ENCODE measurements around the gene KDM1A.

The KDM1A gene

GRCh38 chr1:23102289-23102688, 83.0 kb downstream of the KDM1A start:
- Histone ChIP-seq H3K4me3 (ENCODE audit: low read length in 2 of 2) (no peak overlapping the region), H3K4me1 (ENCODE audit: control insufficient read depth in 2 of 2, insufficient read depth in 2 of 2, low read length in 2 of 2) (peaks cover 13 to 41% of the 10 kb centered on the region in 2 donors), H3K27me3 (ENCODE audit: control insufficient read depth in 2 of 2, insufficient read depth in 2 of 2, low read length in 2 of 2) (no peaks in the 10 kb centered on the region), H3K36me3 (ENCODE audit: control insufficient read depth in 2 of 2, insufficient read depth in 2 of 2, low read length in 2 of 2) (peaks cover 3 to 5% of the 10 kb centered on the region in 2 donors), H3K27ac (ENCODE audit: low read depth in 2 of 2, low read length in 2 of 2) (peak overlapping the region; percentile 74 to 83), H3K9ac (ENCODE audit: low read depth in 1 of 2, low read length in 2 of 2) (no peak overlapping the region), H3K9me3 (ENCODE audit: control insufficient read depth in 2 of 2, low read length in 2 of 2) (no peaks in the 10 kb centered on the region)

DNA sequence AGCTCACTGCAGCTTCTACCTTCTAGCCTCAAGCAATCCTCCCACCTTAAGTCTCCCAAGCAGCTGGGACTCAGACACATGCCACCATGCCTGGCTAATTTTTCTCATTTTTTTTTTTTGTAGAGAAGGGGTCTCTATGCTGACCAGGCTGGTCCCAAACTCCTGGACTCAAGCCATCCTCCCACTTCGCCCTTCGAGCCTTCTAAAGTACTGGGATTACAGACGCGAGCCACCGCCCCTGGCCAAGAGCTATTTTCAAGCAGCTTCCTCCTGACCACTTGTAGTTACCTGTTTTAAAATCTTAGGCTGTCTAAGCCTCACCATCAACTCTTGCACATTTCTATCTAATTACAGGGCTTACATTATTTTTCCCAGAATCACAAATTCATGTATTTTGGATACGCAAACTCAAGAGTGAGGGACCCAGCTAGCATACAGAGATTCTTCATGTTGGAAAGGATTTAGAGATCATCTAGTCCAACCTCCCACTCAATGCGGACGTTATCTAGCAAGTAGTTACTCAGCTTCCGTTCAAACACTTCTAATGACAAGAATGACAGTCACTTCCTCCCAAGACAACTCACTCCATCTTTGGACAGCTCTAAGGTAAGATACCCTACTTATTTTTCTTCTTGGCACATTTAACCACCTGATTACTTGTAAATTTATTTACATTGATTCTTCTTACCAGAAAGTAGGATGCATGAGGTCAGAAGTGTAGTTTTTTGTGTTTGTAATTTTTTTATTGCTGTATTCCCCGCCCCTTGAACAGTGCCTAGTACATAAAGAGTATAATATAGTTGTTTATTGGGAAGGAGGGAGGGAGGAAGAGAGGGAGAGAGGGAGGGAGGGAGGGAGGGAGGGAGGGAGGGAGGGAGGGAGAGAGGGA, 84.0 kb downstream of the KDM1A start:
- Histone ChIP-seq H3K27me3 (ENCODE audit: control insufficient read depth in 2 of 2, insufficient read depth in 2 of 2, low read length in 2 of 2) (no peaks in the 10 kb centered on the region), H3K9me3 (ENCODE audit: control insufficient read depth in 2 of 2, low read length in 2 of 2) (no peaks in the 10 kb centered on the region), H3K9ac (ENCODE audit: low read depth in 1 of 2, low read length in 2 of 2) (peak overlapping the region in 1 of 2 donors; percentile 2), H3K27ac (ENCODE audit: low read depth in 2 of 2, low read length in 2 of 2) (peak overlapping the region; percentile 74 to 81), H3K4me1 (ENCODE audit: control insufficient read depth in 2 of 2, insufficient read depth in 2 of 2, low read length in 2 of 2) (peaks cover 13 to 41% of the 10 kb centered on the region in 2 donors), H3K36me3 (ENCODE audit: control insufficient read depth in 2 of 2, insufficient read depth in 2 of 2, low read length in 2 of 2) (peaks cover 3 to 13% of the 10 kb centered on the region in 2 donors), H3K4me3 (ENCODE audit: low read length in 2 of 2) (no peak overlapping the region)

GRCh38 chr1:23108918-23109533, 89.8 kb downstream of the KDM1A start:
- Histone ChIP-seq H3K9me3 (ENCODE audit: control insufficient read depth in 2 of 2, low read length in 2 of 2) (no peaks in the 10 kb centered on the region), H3K27ac (ENCODE audit: low read depth in 2 of 2, low read length in 2 of 2) (no peak overlapping the region), H3K9ac (ENCODE audit: low read depth in 1 of 2, low read length in 2 of 2) (no peak overlapping the region), H3K36me3 (ENCODE audit: control insufficient read depth in 2 of 2, insufficient read depth in 2 of 2, low read length in 2 of 2) (peaks cover 9 to 14% of the 10 kb centered on the region in 2 donors), H3K4me1 (ENCODE audit: control insufficient read depth in 2 of 2, insufficient read depth in 2 of 2, low read length in 2 of 2) (peaks cover under 1 to 5% of the 10 kb centered on the region in 2 donors), H3K27me3 (ENCODE audit: control insufficient read depth in 2 of 2, insufficient read depth in 2 of 2, low read length in 2 of 2) (no peaks in the 10 kb centered on the region), H3K4me3 (ENCODE audit: low read length in 2 of 2) (no peak overlapping the region)

GRCh38 chr1:23110391-23110790, 91.1 kb downstream of the KDM1A start:
- H3K9ac ChIP-seq (ENCODE audit: low read depth in 1 of 2, low read length in 2 of 2), result no peak overlapping the region
- H3K9me3 ChIP-seq (ENCODE audit: control insufficient read depth in 2 of 2, low read length in 2 of 2), result no peaks in the 10 kb centered on the region
- H3K27me3 ChIP-seq (ENCODE audit: control insufficient read depth in 2 of 2, insufficient read depth in 2 of 2, low read length in 2 of 2), result no peaks in the 10 kb centered on the region
- no peak overlapping the region for H3K27ac ChIP-seq (ENCODE audit: low read depth in 2 of 2, low read length in 2 of 2)
- peaks cover 9 to 14% of the 10 kb centered on the region in 2 donors for H3K36me3 ChIP-seq (ENCODE audit: control insufficient read depth in 2 of 2, insufficient read depth in 2 of 2, low read length in 2 of 2)
- H3K4me1 ChIP-seq (ENCODE audit: control insufficient read depth in 2 of 2, insufficient read depth in 2 of 2, low read length in 2 of 2), result peaks cover 7% of the 10 kb centered on the region in 2 donors
- no peak overlapping the region for H3K4me3 ChIP-seq (ENCODE audit: low read length in 2 of 2)

- Histone ChIP-seq H3K4me3 (ENCODE audit: low read length in 2 of 2) (no peak overlapping the region), H3K9ac (ENCODE audit: low read depth in 1 of 2, low read length in 2 of 2) (no peak overlapping the region), H3K27ac (ENCODE audit: low read depth in 2 of 2, low read length in 2 of 2) (no peak overlapping the region), H3K9me3 (ENCODE audit: control insufficient read depth in 2 of 2, low read length in 2 of 2) (no peaks in the 10 kb centered on the region), H3K27me3 (ENCODE audit: control insufficient read depth in 2 of 2, insufficient read depth in 2 of 2, low read length in 2 of 2) (no peaks in the 10 kb centered on the region), H3K4me1 (ENCODE audit: control insufficient read depth in 2 of 2, insufficient read depth in 2 of 2, low read length in 2 of 2) (peaks cover 7% of the 10 kb centered on the region in 2 donors), H3K36me3 (ENCODE audit: control insufficient read depth in 2 of 2, insufficient read depth in 2 of 2, low read length in 2 of 2) (peaks cover 6 to 10% of the 10 kb centered on the region in 2 donors)
Measured at GRCh38 chr1:23111600-23112535, 92.6 kb downstream of the KDM1A start.

DNA sequence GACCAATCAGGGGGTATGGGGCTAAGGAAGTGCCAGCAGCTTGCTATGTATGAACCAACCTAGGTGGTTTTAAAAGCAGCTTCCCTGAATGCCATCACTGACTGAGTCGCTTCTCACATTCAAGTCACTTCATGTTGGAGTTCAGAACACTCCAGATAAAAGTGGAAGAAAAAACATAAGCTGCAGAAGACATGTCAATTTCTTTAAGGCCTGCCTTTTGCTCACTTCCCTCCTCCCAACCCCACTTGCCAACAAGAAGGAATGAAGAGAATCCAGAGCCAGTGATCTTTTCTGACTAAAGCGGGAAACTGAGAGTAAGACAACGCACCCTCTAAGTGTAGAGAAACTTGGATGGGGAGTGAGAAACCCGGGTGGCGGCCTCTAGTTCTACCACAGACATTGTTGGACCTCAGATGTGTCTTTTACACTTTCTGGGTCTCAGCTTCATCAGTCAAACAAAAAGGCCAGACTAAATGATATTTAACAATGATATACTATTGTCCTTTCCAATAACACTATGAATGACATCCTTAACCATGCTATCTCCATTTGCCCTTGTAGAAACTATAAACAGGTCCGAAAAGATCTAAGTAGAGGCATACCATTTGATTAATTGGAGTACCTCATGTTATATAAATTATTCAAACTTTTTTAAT, 95.3 kb downstream of the KDM1A start:
- Histone ChIP-seq H3K9me3 (ENCODE audit: control insufficient read depth in 2 of 2, low read length in 2 of 2) (no peaks in the 10 kb centered on the region), H3K36me3 (ENCODE audit: control insufficient read depth in 2 of 2, insufficient read depth in 2 of 2, low read length in 2 of 2) (no peaks in the 10 kb centered on the region), H3K4me1 (ENCODE audit: control insufficient read depth in 2 of 2, insufficient read depth in 2 of 2, low read length in 2 of 2) (peaks cover 10 to 16% of the 10 kb centered on the region in 2 donors), H3K27me3 (ENCODE audit: control insufficient read depth in 2 of 2, insufficient read depth in 2 of 2, low read length in 2 of 2) (no peaks in the 10 kb centered on the region), H3K27ac (ENCODE audit: low read depth in 2 of 2, low read length in 2 of 2) (peak overlapping the region in 1 of 2 donors; percentile 32), H3K4me3 (ENCODE audit: low read length in 2 of 2) (no peak overlapping the region), H3K9ac (ENCODE audit: low read depth in 1 of 2, low read length in 2 of 2) (no peak overlapping the region)

GRCh38 chr1:23116216-23116836, 97.1 kb downstream of the KDM1A start:
- no peak overlapping the region for H3K9ac ChIP-seq (ENCODE audit: low read depth in 1 of 2, low read length in 2 of 2)
- no peak overlapping the region for H3K27ac ChIP-seq (ENCODE audit: low read depth in 2 of 2, low read length in 2 of 2)
- H3K27me3 ChIP-seq (ENCODE audit: control insufficient read depth in 2 of 2, insufficient read depth in 2 of 2, low read length in 2 of 2), result no peaks in the 10 kb centered on the region
- H3K4me1 ChIP-seq (ENCODE audit: control insufficient read depth in 2 of 2, insufficient read depth in 2 of 2, low read length in 2 of 2), result peaks cover 14 to 23% of the 10 kb centered on the region in 2 donors
- H3K9me3 ChIP-seq (ENCODE audit: control insufficient read depth in 2 of 2, low read length in 2 of 2), result no peaks in the 10 kb centered on the region
- H3K36me3 ChIP-seq (ENCODE audit: control insufficient read depth in 2 of 2, insufficient read depth in 2 of 2, low read length in 2 of 2), result no peaks in the 10 kb centered on the region
- H3K4me3 ChIP-seq (ENCODE audit: low read length in 2 of 2), result no peak overlapping the region

DNA sequence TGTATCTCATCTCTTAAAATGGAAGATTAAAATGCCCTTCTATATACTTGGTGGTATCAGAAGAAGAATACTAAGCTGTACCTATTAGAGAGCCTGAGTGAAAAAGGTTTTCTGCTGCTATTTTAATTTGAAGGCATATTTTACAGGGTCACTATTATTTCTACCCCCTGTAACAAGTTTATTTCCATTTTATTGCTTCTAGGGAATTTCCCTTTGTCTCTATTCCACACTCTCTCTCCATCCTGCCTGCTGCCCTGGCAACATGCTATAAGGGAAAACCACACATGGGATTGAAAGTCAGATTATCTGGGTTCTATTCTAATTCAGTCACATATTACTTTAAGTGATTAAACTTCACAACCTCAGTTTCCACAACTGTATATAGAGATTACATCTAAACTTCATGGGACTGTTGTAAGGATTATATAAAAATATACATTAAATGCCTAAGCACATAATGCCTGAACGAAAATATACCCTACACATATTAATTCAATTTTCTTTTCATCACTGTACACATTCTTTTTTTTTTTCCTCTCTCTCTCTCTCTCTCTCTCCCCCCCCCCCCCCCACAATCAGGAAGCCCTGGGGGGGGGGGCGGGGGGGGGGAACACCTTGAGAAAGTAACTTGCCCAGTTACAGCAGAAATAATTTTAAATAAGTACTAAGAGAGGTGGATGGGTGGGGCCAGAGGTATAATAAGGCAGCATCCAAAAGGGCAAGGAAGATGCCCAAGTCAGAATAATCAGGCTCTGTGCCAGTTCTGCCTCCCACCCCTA, 97.8 kb downstream of the KDM1A start:
- peaks cover 14 to 22% of the 10 kb centered on the region in 2 donors for H3K4me1 ChIP-seq (ENCODE audit: control insufficient read depth in 2 of 2, insufficient read depth in 2 of 2, low read length in 2 of 2)
- no peak overlapping the region for H3K9ac ChIP-seq (ENCODE audit: low read depth in 1 of 2, low read length in 2 of 2)
- H3K27ac ChIP-seq (ENCODE audit: low read depth in 2 of 2, low read length in 2 of 2), result no peak overlapping the region
- H3K4me3 ChIP-seq (ENCODE audit: low read length in 2 of 2), result no peak overlapping the region
- no peaks in the 10 kb centered on the region for H3K9me3 ChIP-seq (ENCODE audit: control insufficient read depth in 2 of 2, low read length in 2 of 2)
- H3K27me3 ChIP-seq (ENCODE audit: control insufficient read depth in 2 of 2, insufficient read depth in 2 of 2, low read length in 2 of 2), result no peaks in the 10 kb centered on the region
- H3K36me3 ChIP-seq (ENCODE audit: control insufficient read depth in 2 of 2, insufficient read depth in 2 of 2, low read length in 2 of 2), result no peaks in the 10 kb centered on the region

DNA sequence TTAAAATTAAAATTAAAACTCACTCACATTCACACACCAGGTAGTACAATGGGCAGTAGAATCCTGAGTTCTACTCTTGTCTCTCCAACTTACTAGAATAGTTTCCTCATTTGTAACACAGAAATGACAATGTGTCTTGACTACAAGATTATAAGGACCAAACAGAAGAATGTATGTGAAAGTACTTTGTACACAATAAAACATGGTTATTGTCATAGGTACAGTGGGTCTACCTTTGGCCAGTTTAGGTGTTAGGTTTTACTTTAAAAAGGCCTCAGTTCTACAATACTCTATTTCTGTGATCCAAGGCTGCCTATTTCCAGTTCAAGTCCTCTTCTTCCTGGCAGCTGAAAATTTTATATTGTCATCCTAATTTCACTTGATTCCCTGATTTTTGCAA, 99.1 kb downstream of the KDM1A start:
- no peak overlapping the region for H3K4me3 ChIP-seq (ENCODE audit: low read length in 2 of 2)
- no peak overlapping the region for H3K9ac ChIP-seq (ENCODE audit: low read depth in 1 of 2, low read length in 2 of 2)
- H3K9me3 ChIP-seq (ENCODE audit: control insufficient read depth in 2 of 2, low read length in 2 of 2), result no peaks in the 10 kb centered on the region
- H3K27ac ChIP-seq (ENCODE audit: low read depth in 2 of 2, low read length in 2 of 2), result no peak overlapping the region
- no peaks in the 10 kb centered on the region for H3K36me3 ChIP-seq (ENCODE audit: control insufficient read depth in 2 of 2, insufficient read depth in 2 of 2, low read length in 2 of 2)
- H3K27me3 ChIP-seq (ENCODE audit: control insufficient read depth in 2 of 2, insufficient read depth in 2 of 2, low read length in 2 of 2), result no peaks in the 10 kb centered on the region
- H3K4me1 ChIP-seq (ENCODE audit: control insufficient read depth in 2 of 2, insufficient read depth in 2 of 2, low read length in 2 of 2), result peaks cover 20 to 30% of the 10 kb centered on the region in 2 donors

Data from mucosa of rectum (tissue), 2 donors.